DND-41 (cell line): Measurements from ENCODE around the gene ALCAM.

ENCODE experiments used
- ATAC-seq: fragments of 200-7000 bp; cut with Tn5 transposase; 3 replicates; pipeline ENCODE4 v1.9.1; 2021; ENCODE audit warnings: low read depth; ENCODE audit not compliant: insufficient read depth
- DNase-seq: peaks from one replicate; pipeline ENCODE4 v3.0.0-alpha.2; 2020
- H2AFZ ChIP-seq: 2 replicates; pipeline ENCODE4 v1.6.0; 2012; ENCODE audit warnings: low read depth, low read length
- H3K27ac ChIP-seq: 2 replicates; pipeline ENCODE4 v1.5.1; 2012; ENCODE audit warnings: low read length, inconsistent platforms
- H3K27me3 ChIP-seq: fragments of 200-600 bp; sonication (generic); 2 replicates; pipeline ENCODE4 v1.6.0; 2012; ENCODE audit warnings: low read length, mild to moderate bottlenecking, inconsistent platforms; ENCODE audit not compliant: insufficient read depth, poor library complexity
- H3K36me3 ChIP-seq: 2 replicates; pipeline ENCODE4 v1.5.1; 2012; ENCODE audit warnings: low read length, inconsistent platforms; ENCODE audit not compliant: insufficient read depth
- H3K4me1 ChIP-seq: 2 replicates; pipeline ENCODE4 v1.5.1; 2012; ENCODE audit warnings: mild to moderate bottlenecking, low read length; ENCODE audit not compliant: insufficient read depth
- H3K4me2 ChIP-seq: 2 replicates; pipeline ENCODE4 v1.6.0; 2012; ENCODE audit warnings: mild to moderate bottlenecking, moderate library complexity, low read length, inconsistent platforms; ENCODE audit not compliant: insufficient read depth
- H3K4me3 ChIP-seq, 2 experiments: fragments of 200-600 bp in 1 of 2; shearing (Covaris generic) in 1 of 2; 2 replicates each; pipeline ENCODE4 v1.5.1; 2012 to 2016; ENCODE audit warnings: inconsistent platforms in 2 of 2, low read length in 2 of 2, mild to moderate bottlenecking in 2 of 2, low read depth in 1 of 2, moderate library complexity in 1 of 2
- H3K79me2 ChIP-seq: 2 replicates; pipeline ENCODE4 v1.6.0; 2012; ENCODE audit warnings: low read length, inconsistent platforms; ENCODE audit not compliant: insufficient read depth
- H3K9ac ChIP-seq: 2 replicates; pipeline ENCODE4 v1.6.0; 2012; ENCODE audit warnings: low read depth, mild to moderate bottlenecking, inconsistent platforms, low read length, moderate library complexity
- H3K9me3 ChIP-seq: 2 replicates; pipeline ENCODE4 v1.5.1; 2012; ENCODE audit warnings: low read length, moderate library complexity, mild to moderate bottlenecking, inconsistent platforms; ENCODE audit not compliant: insufficient read depth, severe bottlenecking
- H4K20me1 ChIP-seq: 2 replicates; pipeline ENCODE4 v1.6.0; 2012; ENCODE audit warnings: low read length; ENCODE audit not compliant: insufficient read depth
- CTCF ChIP-seq: IDR thresholded peaks from 2 replicates; pipeline ENCODE4 v1.5.1; 2012; ENCODE audit warnings: borderline replicate concordance, low read length, moderate library complexity, mild to moderate bottlenecking; ENCODE audit not compliant: poor library complexity, severe bottlenecking; ENCODE audit errors: extremely low read depth
- EZH2 ChIP-seq: IDR thresholded peaks from 3 replicates; pipeline ENCODE4 v1.6.1; 2012; ENCODE audit warnings: borderline replicate concordance, low read depth, mild to moderate bottlenecking, moderate library complexity, low read length, inconsistent platforms; ENCODE audit not compliant: severe bottlenecking

ALCAM gene

GRCh38 chr3:105515372-105515771, 148.7 kb downstream of the ALCAM start:
- Histone ChIP-seq H3K9me3 (no peaks in the 10 kb centered on the region), H3K36me3 (no peaks in the 10 kb centered on the region), H3K4me2 (no peak overlapping the region), H4K20me1 (no peaks in the 10 kb centered on the region), H3K27ac (no peak overlapping the region), H3K9ac (no peak overlapping the region), H3K4me1 (peaks cover 3% of the 10 kb centered on the region; the same call in 1 of the 2 replicates), H3K27me3 (no peaks in the 10 kb centered on the region), H2AFZ (no peak overlapping the region), H3K79me2 (no peaks in the 10 kb centered on the region), H3K4me3 (no peak overlapping the region)
- TF ChIP-seq CTCF (no peak), EZH2 (no peak)
- no peak for ATAC-seq
- DNase-seq: no peak

- TF ChIP-seq CTCF (peak; percentile 11), EZH2 (no peak)
- Histone ChIP-seq H3K9ac (no peak overlapping the region), H3K36me3 (no peaks in the 10 kb centered on the region), H2AFZ (no peak overlapping the region), H3K4me1 (peaks cover 3% of the 10 kb centered on the region; the same call in 1 of the 2 replicates), H3K4me2 (no peak overlapping the region), H3K9me3 (no peaks in the 10 kb centered on the region), H3K4me3 (no peak overlapping the region), H3K27ac (no peak overlapping the region), H4K20me1 (no peaks in the 10 kb centered on the region), H3K79me2 (no peaks in the 10 kb centered on the region), H3K27me3 (no peaks in the 10 kb centered on the region)
- ATAC-seq (no peak), DNase-seq (no peak)
These were observed 150.3 kb downstream of the ALCAM start for GRCh38 chr3:105516972-105517371.

- Histone ChIP-seq H3K9me3 (no peaks in the 10 kb centered on the region), H4K20me1 (no peaks in the 10 kb centered on the region), H2AFZ (no peak overlapping the region), H3K4me1 (peaks cover 3% of the 10 kb centered on the region; the same call in 1 of the 2 replicates), H3K4me2 (no peak overlapping the region), H3K27ac (no peak overlapping the region), H3K27me3 (no peaks in the 10 kb centered on the region), H3K4me3 (no peak overlapping the region), H3K36me3 (no peaks in the 10 kb centered on the region), H3K9ac (no peak overlapping the region), H3K79me2 (no peaks in the 10 kb centered on the region)
- DNase-seq: no peak
- TF ChIP-seq EZH2 (no peak), CTCF (no peak)
- no peak for ATAC-seq
These were observed 151.5 kb downstream of the ALCAM start for GRCh38 chr3:105518203-105518602.

- DNase-seq (peak; percentile 39), ATAC-seq (peak; percentile 97)
- TF ChIP-seq CTCF (peak; percentile 72), EZH2 (no peak)
- no peaks in the 10 kb centered on the region for H3K27me3 ChIP-seq
- H3K4me1 ChIP-seq: peaks cover 3% of the 10 kb centered on the region; the same call in 1 of the 2 replicates
- no peaks in the 10 kb centered on the region for H3K36me3 ChIP-seq
- no peak overlapping the region for H3K4me3 ChIP-seq
- no peak overlapping the region for H3K9ac ChIP-seq
- no peaks in the 10 kb centered on the region for H4K20me1 ChIP-seq
- no peaks in the 10 kb centered on the region for H3K9me3 ChIP-seq
- no peak overlapping the region for H2AFZ ChIP-seq
- H3K4me2 ChIP-seq: no peak overlapping the region
- H3K27ac ChIP-seq: no peak overlapping the region
- no peaks in the 10 kb centered on the region for H3K79me2 ChIP-seq
These were observed 152.2 kb downstream of the ALCAM start for GRCh38 chr3:105518806-105519418.
